Measurements from ENCODE around the gene SLU7.

Gene SLU7

DNA sequence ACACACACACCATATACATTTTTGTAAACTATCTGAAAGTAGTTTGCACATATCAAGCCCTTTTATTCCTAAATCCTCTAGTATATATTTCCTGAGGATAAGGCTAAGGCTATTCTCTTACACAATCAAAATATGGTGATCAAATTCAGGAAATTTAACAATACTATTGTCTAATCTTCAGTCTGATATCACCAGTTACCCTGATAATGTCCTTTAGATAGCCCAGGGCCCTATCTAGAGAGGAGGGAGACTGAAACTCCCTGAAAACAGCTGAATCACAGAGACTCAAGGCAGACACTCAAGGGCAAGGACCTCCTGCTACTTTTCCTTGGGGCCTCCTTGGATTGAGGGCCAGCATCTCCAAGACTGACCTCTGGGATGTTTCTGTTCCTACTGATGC, 33.2 kb upstream of the SLU7 start:
- DNase-seq (ENCODE audit: insufficient read length, low spot score): no peak
- no peak for FAIRE-seq
- TF ChIP-seq POLR2AphosphoS5 (IDR thresholded peaks at IDR 0.05; ENCODE audit: low read depth, low read length): no peak
- TF ChIP-seq PAX5 (IDR thresholded peaks at IDR 0.05; ENCODE audit: insufficient read depth, low read length, severe bottlenecking): no peak
- TF ChIP-seq POU2F2 (IDR thresholded peaks at IDR 0.05; ENCODE audit: low read depth, low read length): no peak
- TF ChIP-seq SPI1 (IDR thresholded peaks at IDR 0.05; ENCODE audit: low read depth, low read length): no peak
- TF ChIP-seq POLR2A (IDR thresholded peaks at IDR 0.05; ENCODE audit: low read depth, low read length): no peak
- no peak for TF ChIP-seq TAF1 (IDR thresholded peaks at IDR 0.05; ENCODE audit: low read depth, low read length)

DNA sequence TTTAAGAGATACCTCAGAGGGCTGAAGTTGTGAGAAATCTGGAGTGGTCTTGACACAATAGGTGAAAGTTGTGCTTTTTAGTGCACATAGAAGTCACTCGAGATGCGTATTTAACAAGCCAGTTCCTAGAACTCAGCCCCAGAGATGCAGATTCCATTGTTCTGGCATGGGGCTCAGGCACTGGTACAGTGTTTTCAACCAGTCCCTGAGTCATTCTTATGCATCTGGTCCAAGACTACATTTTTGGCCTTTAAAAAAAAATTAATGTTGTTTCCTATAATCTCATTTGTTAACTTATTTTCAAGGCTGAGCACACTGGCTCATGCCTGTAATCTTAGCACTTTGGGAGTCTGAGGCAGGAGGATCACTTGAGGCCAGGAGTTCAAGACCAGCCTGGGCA, 32.4 kb upstream of the SLU7 start:
- FAIRE-seq (no peak), DNase-seq (ENCODE audit: insufficient read length, low spot score) (no peak)
- no peak for TF ChIP-seq SPI1 (IDR thresholded peaks at IDR 0.05; ENCODE audit: low read depth, low read length)
- TF ChIP-seq POLR2A (IDR thresholded peaks at IDR 0.05; ENCODE audit: low read depth, low read length): no peak
- TF ChIP-seq POLR2AphosphoS5 (IDR thresholded peaks at IDR 0.05; ENCODE audit: low read depth, low read length): no peak
- TF ChIP-seq POU2F2 (IDR thresholded peaks at IDR 0.05; ENCODE audit: low read depth, low read length): no peak
- TF ChIP-seq TAF1 (IDR thresholded peaks at IDR 0.05; ENCODE audit: low read depth, low read length): no peak
- no peak for TF ChIP-seq PAX5 (IDR thresholded peaks at IDR 0.05; ENCODE audit: insufficient read depth, low read length, severe bottlenecking)

DNA sequence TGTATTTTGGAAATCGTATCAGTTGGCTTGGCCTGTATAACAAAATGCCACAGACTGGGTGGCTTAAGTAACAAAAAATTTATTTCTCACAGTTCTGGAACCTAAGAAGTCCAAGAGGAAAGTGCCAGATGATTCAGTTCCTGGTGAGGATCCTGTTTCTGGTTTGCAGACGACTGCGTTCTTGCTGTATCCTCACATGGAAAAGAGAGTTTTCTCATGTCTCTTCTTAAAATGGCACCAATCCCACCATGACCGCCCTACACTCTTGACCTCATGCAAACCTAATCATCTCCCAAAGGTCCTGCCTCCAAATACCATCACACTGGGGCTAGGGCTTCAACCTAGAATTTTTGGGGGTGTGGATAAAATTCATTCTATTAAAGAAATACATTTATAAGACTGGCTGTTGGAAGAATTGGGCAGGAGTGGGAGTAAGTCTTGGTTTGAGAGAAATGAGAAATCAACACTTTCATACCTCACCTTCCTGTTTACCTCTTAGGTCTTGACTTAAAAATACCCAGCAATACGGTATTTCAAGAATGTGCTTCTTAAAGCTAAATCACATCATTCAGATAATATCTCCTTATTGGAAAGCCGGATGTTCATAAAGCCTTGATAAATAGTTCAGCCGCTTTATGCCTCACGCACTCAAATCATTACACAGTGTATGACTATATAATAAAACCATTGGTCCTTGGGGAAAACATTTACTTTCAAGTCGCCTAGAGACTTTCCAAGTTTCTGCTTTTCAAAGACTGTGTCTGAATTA, 31.5 kb upstream of the SLU7 start:
- peak; percentile 83 for FAIRE-seq
- DNase-seq (ENCODE audit: insufficient read length, low spot score): no peak
- TF ChIP-seq PAX5 (IDR thresholded peaks at IDR 0.05; ENCODE audit: insufficient read depth, low read length, severe bottlenecking) (no peak), TAF1 (IDR thresholded peaks at IDR 0.05; ENCODE audit: low read depth, low read length) (no peak), POLR2AphosphoS5 (IDR thresholded peaks at IDR 0.05; ENCODE audit: low read depth, low read length) (no peak), SPI1 (IDR thresholded peaks at IDR 0.05; ENCODE audit: low read depth, low read length) (no peak), POU2F2 (IDR thresholded peaks at IDR 0.05; ENCODE audit: low read depth, low read length) (no peak), POLR2A (IDR thresholded peaks at IDR 0.05; ENCODE audit: low read depth, low read length) (no peak)

GRCh38 chr5:160449458-160449857, 30.6 kb upstream of the SLU7 start:
- no peak for FAIRE-seq
- no peak for TF ChIP-seq SPI1 (IDR thresholded peaks at IDR 0.05; ENCODE audit: low read depth, low read length)
- no peak for TF ChIP-seq POU2F2 (IDR thresholded peaks at IDR 0.05; ENCODE audit: low read depth, low read length)
- TF ChIP-seq TAF1 (IDR thresholded peaks at IDR 0.05; ENCODE audit: low read depth, low read length): no peak
- no peak for TF ChIP-seq PAX5 (IDR thresholded peaks at IDR 0.05; ENCODE audit: insufficient read depth, low read length, severe bottlenecking)
- no peak for TF ChIP-seq POLR2AphosphoS5 (IDR thresholded peaks at IDR 0.05; ENCODE audit: low read depth, low read length)
- no peak for DNase-seq (ENCODE audit: insufficient read length, low spot score)

DNA sequence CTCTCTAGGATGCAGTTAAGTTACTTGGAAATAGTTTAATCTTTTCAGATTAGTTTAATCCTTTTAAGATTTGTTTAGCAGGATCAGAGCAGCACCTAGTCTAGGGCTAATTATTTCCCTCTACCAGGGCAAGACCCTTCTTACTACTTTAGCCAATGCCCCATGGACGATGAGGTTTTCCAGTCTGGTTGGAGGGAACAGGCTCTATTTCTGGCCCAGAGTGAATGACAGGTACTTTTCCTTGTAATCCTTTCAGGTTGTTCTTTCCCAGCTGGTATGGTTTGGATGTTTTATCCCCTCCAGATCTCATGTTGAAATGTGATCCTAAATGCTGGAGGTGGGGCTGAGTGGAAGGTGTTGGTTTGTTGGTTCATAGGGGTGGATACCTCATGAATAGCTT, 30.0 kb upstream of the SLU7 start:
- TF ChIP-seq POLR2AphosphoS5 (IDR thresholded peaks at IDR 0.05; ENCODE audit: low read depth, low read length) (no peak), PAX5 (IDR thresholded peaks at IDR 0.05; ENCODE audit: insufficient read depth, low read length, severe bottlenecking) (no peak), TAF1 (IDR thresholded peaks at IDR 0.05; ENCODE audit: low read depth, low read length) (no peak), SPI1 (IDR thresholded peaks at IDR 0.05; ENCODE audit: low read depth, low read length) (no peak), POU2F2 (IDR thresholded peaks at IDR 0.05; ENCODE audit: low read depth, low read length) (no peak), POLR2A (IDR thresholded peaks at IDR 0.05; ENCODE audit: low read depth, low read length) (no peak)
- FAIRE-seq (no peak), DNase-seq (ENCODE audit: insufficient read length, low spot score) (no peak)

DNA sequence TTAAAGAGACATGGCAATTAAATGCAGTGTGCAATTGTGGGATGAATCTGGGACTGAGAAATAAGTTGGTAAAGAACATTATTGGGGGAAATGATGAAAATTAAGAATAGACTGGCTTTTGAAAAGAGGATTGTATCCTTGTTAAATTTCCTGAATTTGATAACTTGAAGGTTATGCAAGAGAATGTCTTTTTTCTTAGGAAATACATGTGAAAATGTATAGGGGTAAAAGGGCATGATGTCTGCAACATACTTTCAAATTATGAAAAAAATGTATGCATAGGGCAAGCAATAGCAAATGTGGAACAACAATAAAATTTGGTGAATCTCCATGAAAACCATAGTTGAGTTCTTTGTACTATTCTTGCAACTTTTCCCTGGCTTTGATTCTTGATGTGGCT, 26.9 kb upstream of the SLU7 start:
- no peak for FAIRE-seq
- no peak for DNase-seq (ENCODE audit: insufficient read length, low spot score)
- TF ChIP-seq POLR2A (IDR thresholded peaks at IDR 0.05; ENCODE audit: low read depth, low read length): no peak
- no peak for TF ChIP-seq POU2F2 (IDR thresholded peaks at IDR 0.05; ENCODE audit: low read depth, low read length)
- TF ChIP-seq SPI1 (IDR thresholded peaks at IDR 0.05; ENCODE audit: low read depth, low read length): no peak

DNA sequence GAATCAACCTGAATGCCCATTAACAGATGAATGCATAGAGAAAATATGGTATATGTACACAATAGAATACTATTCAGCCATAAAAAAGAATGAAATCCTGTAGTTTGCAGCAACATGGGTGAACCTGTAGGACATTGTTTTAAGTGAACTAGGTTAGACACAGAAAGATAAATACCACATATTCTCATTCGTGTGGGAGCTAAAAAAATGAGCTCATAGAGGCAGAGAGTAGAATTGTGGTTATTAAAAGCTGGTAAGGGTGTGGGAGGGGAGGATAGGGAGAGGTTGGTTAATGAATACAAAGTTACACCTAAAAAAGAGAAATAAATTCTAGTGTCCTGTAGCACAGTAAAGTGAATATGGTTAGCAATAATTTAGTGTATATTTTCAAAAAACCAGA, 26.3 kb upstream of the SLU7 start:
- FAIRE-seq: peak; percentile 78

DNA sequence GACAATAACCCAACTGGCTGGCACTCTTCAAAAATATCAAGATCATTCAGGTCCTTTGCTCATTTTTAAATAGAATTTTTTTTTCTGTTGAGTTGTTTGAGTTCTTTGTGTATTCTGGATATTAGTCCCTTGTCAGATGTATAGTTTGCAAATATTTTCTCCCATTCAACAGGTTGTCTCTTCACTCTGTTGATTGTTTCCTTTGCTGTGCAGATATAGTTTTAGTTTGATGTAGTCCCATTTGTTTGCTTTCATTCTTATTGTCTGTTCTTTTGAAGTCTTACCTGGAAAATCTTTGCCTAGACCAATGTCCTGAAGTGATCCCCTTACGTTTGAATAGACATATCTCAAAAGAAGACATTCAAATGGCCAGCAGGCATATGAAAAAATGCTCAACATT, 25.5 kb upstream of the SLU7 start:
- no peak for TF ChIP-seq TAF1 (IDR thresholded peaks at IDR 0.05; ENCODE audit: low read depth, low read length)
- TF ChIP-seq POU2F2 (IDR thresholded peaks at IDR 0.05; ENCODE audit: low read depth, low read length): no peak
- no peak for TF ChIP-seq SPI1 (IDR thresholded peaks at IDR 0.05; ENCODE audit: low read depth, low read length)
- no peak for TF ChIP-seq PAX5 (IDR thresholded peaks at IDR 0.05; ENCODE audit: insufficient read depth, low read length, severe bottlenecking)
- no peak for TF ChIP-seq POLR2AphosphoS5 (IDR thresholded peaks at IDR 0.05; ENCODE audit: low read depth, low read length)
- no peak for TF ChIP-seq POLR2A (IDR thresholded peaks at IDR 0.05; ENCODE audit: low read depth, low read length)
- DNase-seq (ENCODE audit: insufficient read length, low spot score) (no peak), FAIRE-seq (no peak)

More for the DNA sequence above, 26.3 kb upstream of the SLU7 start:
- DNase-seq (ENCODE audit: insufficient read length, low spot score): no peak
- TF ChIP-seq POLR2AphosphoS5 (IDR thresholded peaks at IDR 0.05; ENCODE audit: low read depth, low read length) (no peak), PAX5 (IDR thresholded peaks at IDR 0.05; ENCODE audit: insufficient read depth, low read length, severe bottlenecking) (no peak), SPI1 (IDR thresholded peaks at IDR 0.05; ENCODE audit: low read depth, low read length) (no peak), TAF1 (IDR thresholded peaks at IDR 0.05; ENCODE audit: low read depth, low read length) (no peak), POLR2A (IDR thresholded peaks at IDR 0.05; ENCODE audit: low read depth, low read length) (no peak), POU2F2 (IDR thresholded peaks at IDR 0.05; ENCODE audit: low read depth, low read length) (no peak)

DNA sequence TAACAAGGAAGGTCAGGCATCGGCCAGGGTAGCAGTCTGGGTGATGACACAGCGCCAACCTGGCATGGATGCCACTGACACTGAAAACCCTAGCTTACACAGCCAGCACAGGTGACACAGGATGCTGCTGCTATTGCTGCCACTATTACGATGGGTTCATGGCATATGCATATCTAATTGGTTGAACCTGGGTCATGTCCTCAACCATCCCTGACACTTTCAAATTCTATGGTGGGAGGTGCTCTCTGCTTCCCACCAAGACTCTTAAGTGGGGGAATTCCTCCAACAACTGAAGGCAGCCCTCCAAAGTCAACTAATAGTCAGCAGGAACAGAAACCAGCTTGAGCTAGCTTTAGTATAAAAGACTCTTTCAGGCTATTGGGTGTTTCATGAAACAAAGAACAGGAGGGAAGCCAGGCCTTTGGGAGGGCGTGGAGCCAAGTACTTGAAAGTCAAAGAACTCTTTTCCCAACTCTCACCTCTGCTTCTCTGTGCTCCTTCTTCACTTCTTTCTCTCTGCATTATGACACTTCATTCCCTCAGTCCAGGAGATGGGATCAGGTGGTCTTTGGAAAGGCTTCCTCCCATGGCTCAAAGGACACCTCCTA, 24.0 kb upstream of the SLU7 start:
- DNase-seq (ENCODE audit: insufficient read length, low spot score): no peak
- TF ChIP-seq SPI1 (IDR thresholded peaks at IDR 0.05; ENCODE audit: low read depth, low read length) (peak; percentile 76), PAX5 (IDR thresholded peaks at IDR 0.05; ENCODE audit: insufficient read depth, low read length, severe bottlenecking) (no peak), POU2F2 (IDR thresholded peaks at IDR 0.05; ENCODE audit: low read depth, low read length) (peak; percentile 96), POLR2A (IDR thresholded peaks at IDR 0.05; ENCODE audit: low read depth, low read length) (no peak), TAF1 (IDR thresholded peaks at IDR 0.05; ENCODE audit: low read depth, low read length) (no peak)
- FAIRE-seq: peak; percentile 83
